GM12874 (cell line): ENCODE measurements around the gene MTMR10.

ENCODE experiments used
- CTCF ChIP-seq: IDR thresholded peaks from 2 replicates; pipeline ENCODE4 v1.5.1; 2011; ENCODE audit warnings: low read depth, mild to moderate bottlenecking, control low read depth, low read length, moderate library complexity; ENCODE audit not compliant: insufficient read depth

MTMR10 gene

DNA sequence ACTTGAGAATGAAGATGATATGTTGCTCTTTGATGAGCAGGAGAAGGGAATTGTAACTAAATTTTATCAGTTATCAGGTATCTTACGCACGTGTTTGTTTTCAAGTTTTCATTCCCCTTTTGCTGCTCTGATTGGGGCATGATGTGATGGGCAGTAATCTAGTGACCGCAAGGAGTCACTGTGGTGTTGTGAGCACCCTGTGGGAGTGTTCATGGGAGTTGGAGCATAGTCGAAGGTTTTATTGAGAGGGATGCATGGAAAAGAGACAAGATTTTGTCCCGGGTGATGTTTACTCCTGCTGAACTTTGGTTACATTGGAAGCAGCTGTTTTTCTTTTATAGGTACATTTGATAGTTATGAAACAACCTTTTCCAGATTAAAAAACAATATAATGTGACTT, 85.6 kb downstream of the MTMR10 start:
- TF ChIP-seq CTCF, result no peak

- TF ChIP-seq CTCF, result no peak
Observed at GRCh38 chr15:30904812-30905211, 86.6 kb downstream of the MTMR10 start.

DNA sequence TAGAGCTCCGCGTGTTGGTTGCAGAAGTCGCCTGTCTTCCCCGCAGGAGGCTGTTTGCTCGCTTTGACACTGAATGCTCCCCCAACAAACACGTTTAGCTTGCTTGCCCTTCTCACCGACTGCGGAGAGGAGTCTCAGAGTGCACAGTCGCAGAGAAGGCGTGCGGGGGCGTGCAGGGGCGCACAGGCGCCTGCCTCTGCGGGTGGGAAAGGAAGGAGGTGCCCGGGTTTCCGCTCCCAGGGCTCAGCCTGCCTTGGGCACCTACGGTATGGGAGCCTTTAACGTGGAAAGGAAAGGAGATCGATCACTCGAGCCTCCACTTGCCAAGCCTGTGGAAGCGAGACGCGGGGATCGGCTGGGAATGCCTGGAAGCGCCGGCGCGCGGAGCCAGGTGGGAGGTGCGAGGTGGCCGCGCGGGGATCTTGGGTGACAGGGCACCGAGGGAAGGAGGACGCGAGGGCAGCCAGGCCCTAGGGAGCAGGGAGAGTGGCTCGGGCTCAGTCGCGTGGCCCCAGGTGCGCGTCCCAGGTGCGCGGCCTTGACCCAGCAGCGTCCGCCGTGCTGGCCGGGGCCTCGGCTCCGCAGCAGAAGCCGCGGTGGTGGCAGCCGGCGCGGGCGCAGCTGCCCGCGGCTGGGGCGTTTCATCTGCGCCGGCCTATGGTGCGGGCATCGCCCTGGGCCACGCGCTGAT, 87.8 kb downstream of the MTMR10 start, which contains the start of gene FAN1:
TSS of gene FAN1 (plus strand) at position 419 of the 691 bp plus-strand sequence. CDS start 749 bp downstream, outside the sequence.
- no peak for TF ChIP-seq CTCF

GRCh38 chr15:30901889-30902288, 89.5 kb downstream of the MTMR10 start:
- TF ChIP-seq CTCF, result no peak

GRCh38 chr15:30896211-30896606, 95.2 kb downstream of the MTMR10 start:
- TF ChIP-seq CTCF, result no peak

DNA sequence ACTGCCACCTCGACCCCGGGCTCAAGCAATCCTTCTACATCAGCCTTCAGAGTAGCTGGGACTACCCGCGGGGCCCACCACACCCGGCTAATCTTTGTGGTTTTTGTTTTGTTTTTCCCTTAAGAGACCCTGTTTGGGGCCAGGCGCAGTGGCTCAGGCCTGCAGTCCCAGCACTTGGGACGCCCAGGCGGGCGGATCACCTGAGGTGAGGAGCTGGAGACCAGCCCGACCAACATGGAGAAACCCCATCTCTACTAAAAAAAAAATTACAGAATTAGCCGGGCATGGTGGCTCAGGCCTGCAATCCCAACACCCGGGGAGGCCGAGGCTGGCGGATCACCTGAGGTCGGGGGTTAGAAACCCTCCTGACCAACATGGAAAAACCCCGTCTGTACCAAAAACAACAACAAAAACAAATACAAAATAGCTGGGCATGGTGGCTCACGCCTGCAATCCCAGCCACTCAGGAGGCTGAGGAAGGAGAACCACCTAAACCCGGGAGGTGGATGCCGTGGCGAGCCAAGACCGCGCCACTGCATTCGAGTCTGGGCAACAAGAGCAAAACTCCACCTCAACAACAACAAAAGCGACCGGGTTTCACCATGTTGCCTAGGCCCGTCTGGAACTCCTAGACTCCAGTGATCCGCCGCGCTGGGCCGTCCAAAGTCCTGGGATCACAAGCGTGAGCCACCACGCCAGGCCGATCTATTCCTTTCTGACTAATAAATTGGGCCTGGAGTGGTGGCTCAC, 95.8 kb downstream of the MTMR10 start:
- no peak for TF ChIP-seq CTCF

GRCh38 chr15:30889196-30889595, 102.2 kb downstream of the MTMR10 start:
- no peak for TF ChIP-seq CTCF
